H1 (cell line): ENCODE measurements around the gene B3GNT2. TPM values are rescaled to one million over a fixed set of nuclear protein-coding genes. Genes with fewer than 3 reads are reported as not detected.

Source experiments
- ASH2L ChIP-seq: fragments of 200-600, 300-600 bp; sonication (generic); IDR thresholded peaks from one replicate; pipeline ENCODE4 v1.7.1; 2017; ENCODE audit warnings: low read length
- BACH1 ChIP-seq: IDR thresholded peaks from 2 replicates; pipeline ENCODE4 v1.6.1; 2012; ENCODE audit warnings: low read length, improper control_type of control experiment
- BCL11A ChIP-seq, 2 experiments: IDR thresholded peaks; one replicate each; pipeline ENCODE4 v1.6.1; 2011; ENCODE audit warnings: low read depth in 2 of 2, low read length in 2 of 2, mild to moderate bottlenecking in 2 of 2
- CBX5 ChIP-seq: fragments of 300-800, 300-1000 bp; sonication (generic); IDR thresholded peaks from 2 replicates; pipeline ENCODE4 v1.7.1; 2016; ENCODE audit warnings: antibody characterized with exemption, low read length, low read depth
- CHD2 ChIP-seq: IDR thresholded peaks from 2 replicates; pipeline ENCODE4 v1.6.1; 2012; ENCODE audit warnings: low read length, improper control_type of control experiment
- CTBP2 ChIP-seq: IDR thresholded peaks from 2 replicates; pipeline ENCODE4 v1.7.0; 2011; ENCODE audit warnings: borderline replicate concordance, mild to moderate bottlenecking, moderate library complexity, mixed read lengths, low read length; ENCODE audit not compliant: insufficient read depth, insufficient read length
- FOSL1 ChIP-seq: IDR thresholded peaks from 2 replicates; pipeline ENCODE4 v1.6.1; 2011; ENCODE audit warnings: mild to moderate bottlenecking, low read depth, low read length, moderate library complexity; ENCODE audit not compliant: insufficient read depth
- KDM5A ChIP-seq: fragments of 200-600 bp; IDR thresholded peaks from 2 replicates; pipeline ENCODE4 v1.7.1; 2012; ENCODE audit warnings: mild to moderate bottlenecking, low read length, inconsistent platforms, mixed read lengths
- PHF8 ChIP-seq: fragments of 200-600 bp; sonication (generic); conservative IDR thresholded peaks from 2 replicates; pipeline ENCODE4 v1.7.1; 2012; ENCODE audit warnings: low read depth, mild to moderate bottlenecking, inconsistent platforms, low read length, moderate library complexity
- POLR2AphosphoS5 ChIP-seq: IDR thresholded peaks from 2 replicates; pipeline ENCODE4 v1.6.1; 2011; ENCODE audit warnings: low read depth, low read length
- POU5F1 ChIP-seq: IDR thresholded peaks from 2 replicates; pipeline ENCODE4 v1.6.1; 2011; ENCODE audit warnings: low read depth, mild to moderate bottlenecking, low read length, moderate library complexity
- RFX5 ChIP-seq: IDR thresholded peaks from 2 replicates; pipeline ENCODE4 v1.6.1; 2011; ENCODE audit warnings: low read depth, low read length, improper control_type of control experiment, borderline replicate concordance
- SIN3A ChIP-seq, 2 experiments: IDR thresholded peaks in 1 of 2; conservative IDR thresholded peaks in 1 of 2; 2 replicates each; pipeline ENCODE4 v1.6.1; 2011 to 2012; ENCODE audit warnings: low read length in 2 of 2, improper control_type of control experiment in 1 of 2, low read depth in 1 of 2, mild to moderate bottlenecking in 1 of 2
- SP4 ChIP-seq: IDR thresholded peaks from 2 replicates; pipeline ENCODE4 v1.6.1; 2012; ENCODE audit warnings: low read length, inconsistent platforms
- SRF ChIP-seq: IDR thresholded peaks from 2 replicates; pipeline ENCODE4 v1.6.1; 2011; ENCODE audit warnings: mild to moderate bottlenecking, low read depth, low read length, moderate library complexity
- TAF1 ChIP-seq: IDR thresholded peaks from 2 replicates; pipeline ENCODE4 v1.6.1; 2011; ENCODE audit warnings: mild to moderate bottlenecking, low read depth, low read length
- TEAD4 ChIP-seq: IDR thresholded peaks from 2 replicates; pipeline ENCODE4 v1.6.1; 2012; ENCODE audit warnings: low read depth, low read length, inconsistent platforms, mixed read lengths
- ZNF274 ChIP-seq: IDR thresholded peaks from 2 replicates; pipeline ENCODE4 v1.7.0; 2012; ENCODE audit warnings: low read length, borderline replicate concordance; ENCODE audit errors: extremely low read depth
- polyA plus RNA-seq, 7 experiments: library from polyadenylated mRNA; depleted of rRNA in 3 of 7; stranded (reverse) in 5 of 7; unstranded in 2 of 7; fragments of >200 nt in 5 of 7; fragments of 200-250 nt in 2 of 7; gene quantifications; 1 replicate in 5 of 7; 2 replicates in 1 of 7; 4 replicates in 1 of 7; pipeline versions ENCODE4 v1.2.1 to v1.2.3, GENCODE V29; 2011 to 2013; ENCODE audit warnings: missing spikeins in 2 of 7, mixed read lengths in 2 of 7
- total RNA-seq: library from RNA; stranded (reverse); fragmentation: NEBNext Ultra II Directional; extraction: Animal tissue kit (Norgen Biotek cat#: 25700); gene quantifications from 2 replicates; pipeline ENCODE4 v1.2.1, GENCODE V29; 2021

The B3GNT2 gene
- total and polyA plus RNA-seq, 2 of the 8 experiments (the other 6 are each of a cell fraction or from before 2014, with no cell fraction given): 20.1 to 40.8 TPM

DNA sequence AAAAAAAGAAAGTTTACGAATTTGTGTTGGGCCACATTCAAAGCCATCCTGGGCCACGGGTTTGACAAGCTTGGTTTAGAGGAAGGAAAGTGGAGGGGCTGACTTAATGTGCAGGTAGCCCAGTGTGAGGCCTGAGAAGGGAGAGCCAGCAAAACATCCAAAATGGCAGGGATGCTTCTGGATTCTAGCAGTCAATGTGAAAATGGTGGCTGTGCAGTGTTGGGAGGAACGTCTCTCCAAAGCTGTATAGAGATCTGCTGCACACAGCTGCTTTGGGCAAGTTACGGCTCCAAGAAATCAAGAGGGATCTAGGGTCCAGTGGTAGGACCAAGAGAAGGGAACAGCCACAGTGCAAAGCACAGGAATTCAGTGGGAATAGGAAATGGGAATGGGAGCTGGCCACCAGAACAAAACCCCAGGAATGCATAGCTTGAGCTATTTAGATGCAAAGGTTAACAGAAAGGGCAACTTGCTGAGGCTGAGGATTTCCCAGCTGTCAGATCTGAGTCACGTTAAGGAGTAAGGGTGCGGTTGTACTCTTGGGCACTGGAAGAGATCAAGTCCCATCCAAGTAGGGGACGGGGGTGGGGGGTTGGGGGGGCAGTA, 70.6 kb downstream of the B3GNT2 start (continued):
- no peak for TF ChIP-seq FOSL1
- no peak for TF ChIP-seq PHF8
- no peak for TF ChIP-seq CBX5
- TF ChIP-seq TAF1: no peak
- peak; percentile 43 for TF ChIP-seq ASH2L
- TF ChIP-seq SIN3A (conservative IDR thresholded peaks at IDR 0.05 in 1 of 2, IDR thresholded peaks at IDR 0.05 in 1 of 2; ENCODE audit: low read depth in 1 of 2, low read length in 2 of 2): 0 out of 4 replicates have a peak, but pooled peaks of 1 of the 2 experiments have one; percentile 36
- TF ChIP-seq ZNF274: no peak
- no peak for TF ChIP-seq CHD2
- TF ChIP-seq BCL11A (IDR thresholded peaks at IDR 0.05; ENCODE audit: low read depth in 2 of 2, low read length in 2 of 2): no peak
- no peak for TF ChIP-seq CTBP2
- peak; percentile 89 for TF ChIP-seq TEAD4
- no peak for TF ChIP-seq KDM5A
- no peak for TF ChIP-seq POU5F1
- no peak for TF ChIP-seq SRF
- no peak for TF ChIP-seq POLR2AphosphoS5
- TF ChIP-seq SP4: no peak
- no peak for TF ChIP-seq RFX5
- peak; percentile 27; the same call in 1 of the 2 replicates for TF ChIP-seq BACH1
